Activated naive CD4-positive, alpha-beta T cell treated with anti-CD3 and anti-CD28 coated beads, Interleukin-2, amount 10 ng/mL, durations not matched to agents 5 hours and 36 hours (primary cell): ENCODE results near the gene SLC37A2. TPM values are rescaled to one million over a fixed set of nuclear protein-coding genes. Genes with fewer than 3 reads are reported as not detected.

Source experiments
- total RNA-seq, 2 experiments: library from RNA; stranded (reverse); gene quantifications; one replicate each; pipeline ENCODE4 v1.2.3, GENCODE V29; 2021

The SLC37A2 gene
- total RNA-seq: under 1 TPM; 0.50 to 0.82 TPM

DNA sequence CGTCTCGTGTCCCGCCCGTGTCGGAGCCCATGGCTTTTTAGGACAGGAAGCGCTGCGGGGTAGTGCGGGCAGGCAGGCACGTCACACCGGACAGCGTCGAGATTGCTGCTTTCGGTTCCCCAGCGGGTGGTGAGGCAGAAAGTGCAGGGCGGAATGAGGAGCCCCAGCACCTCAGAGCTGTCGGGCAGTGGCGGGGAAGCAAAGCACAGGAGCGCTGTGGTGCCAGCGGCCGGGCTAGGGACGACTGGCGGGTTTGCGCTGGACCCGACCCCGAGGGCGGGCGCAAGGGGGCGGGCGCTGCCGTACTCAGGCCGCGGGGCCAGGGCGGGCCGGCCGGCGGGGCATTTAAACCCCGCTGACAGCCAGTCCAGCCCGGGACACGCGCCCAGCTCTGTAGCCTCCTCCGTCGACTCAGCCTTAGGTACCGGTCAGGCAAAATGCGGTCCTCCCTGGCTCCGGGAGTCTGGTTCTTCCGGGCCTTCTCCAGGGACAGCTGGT, at the start of gene SLC37A2:
Gene SLC37A2 (plus strand): TSS at position 375 of the 498 bp plus-strand sequence. CDS start 63 bp downstream, at position 438.

DNA sequence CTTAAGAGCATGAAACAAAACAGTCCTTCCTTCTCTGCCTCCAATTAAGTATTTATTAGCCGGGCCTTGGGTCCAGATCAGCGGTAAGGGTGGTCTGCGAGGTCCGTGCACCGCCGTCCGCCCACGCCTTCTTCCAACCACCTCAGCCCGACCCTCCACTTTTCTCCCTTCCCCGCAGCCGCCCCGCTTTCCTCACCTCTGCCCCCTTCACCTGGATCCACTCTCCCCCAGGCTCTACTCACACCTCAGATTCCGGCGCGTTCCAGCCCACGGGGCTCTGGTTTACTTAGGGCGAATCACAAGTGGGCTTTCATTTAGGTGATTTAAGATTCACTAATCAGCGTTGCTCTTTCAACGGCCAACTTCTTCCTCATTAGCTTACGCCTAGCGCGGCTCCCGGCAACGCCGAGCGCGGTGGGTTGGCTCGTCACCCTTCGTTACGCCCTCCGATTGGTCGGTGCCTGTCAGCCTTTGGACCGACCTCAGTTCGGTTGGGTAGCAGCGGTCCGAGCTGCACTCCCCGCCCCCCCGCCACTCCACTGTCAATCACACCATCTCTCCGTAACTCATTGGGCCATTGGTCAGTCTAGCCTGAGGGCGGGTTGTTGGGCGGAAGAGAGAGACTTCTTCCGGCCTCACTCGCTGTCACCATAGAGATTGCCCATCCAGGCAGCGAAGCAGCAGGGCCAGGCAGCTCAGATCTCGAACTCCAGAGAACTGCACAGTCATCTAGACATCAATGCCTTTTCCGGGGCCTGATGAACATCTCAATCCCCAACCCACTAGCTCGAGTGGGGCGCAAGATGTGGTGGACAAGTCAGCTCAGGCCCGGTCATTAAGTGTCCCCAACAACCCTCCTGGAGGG, 48.5 kb downstream of the SLC37A2 start, which contains the start of gene TMEM218:
Gene TMEM218 (minus strand): TSS at position 284 of the 865 bp plus-strand sequence. CDS start 9,385 bp downstream, outside the sequence.

Other genes starting within 250 kb of the SLC37A2 start
- gene ROBO3, start 197.9 kb upstream of the SLC37A2 start, total RNA-seq: 10 to 100 TPM; 14.9 to 15.9 TPM
- gene ROBO4, start 165.4 kb upstream of the SLC37A2 start, total RNA-seq: not detected
- not detected for gene HEPN1, start 144.1 kb upstream of the SLC37A2 start, total RNA-seq
- not detected for gene HEPACAM, start 127.3 kb upstream of the SLC37A2 start, total RNA-seq
- gene CCDC15, start 109.1 kb upstream of the SLC37A2 start, total RNA-seq: 1 to 10 TPM; 7.9 to 8.6 TPM
- gene TMEM218, start 48.3 kb downstream of the SLC37A2 start, total RNA-seq: 10 to 100 TPM; 14.1 to 14.2 TPM
- not detected for gene PKNOX2, start 101.4 kb downstream of the SLC37A2 start, total RNA-seq